GM19463 (cell line): ENCODE results near the gene ZNF711.
A peak's percentile ranks its signal among the peaks of the same experiment; 100 is the strongest.
"Not testable (repeated sequence)": the region's sequence is repeated elsewhere in the genome, so short reads cannot be mapped to it uniquely, and the experiment has no call there.

Experiments
- ATAC-seq: cut with Tn5 transposase; IDR thresholded peaks from one replicate; pipeline ENCODE4 v1.9.1; 2021; ENCODE audit warnings: mild to moderate bottlenecking, moderate library complexity; ENCODE audit not compliant: unreplicated experiment

The ZNF711 gene

GRCh38 chrX:85243761-85244449 lies at the start of gene ZNF711, which contains the start of gene SATL1:
TSS of gene ZNF711 (plus strand) at chrX:85243991. CDS start at chrX:85247573, 3,582 bp downstream.
TSS of gene SATL1 (minus strand) at chrX:85243779. CDS start at chrX:85108968, 134,811 bp downstream.
- ATAC-seq = peak; percentile 49

DNA sequence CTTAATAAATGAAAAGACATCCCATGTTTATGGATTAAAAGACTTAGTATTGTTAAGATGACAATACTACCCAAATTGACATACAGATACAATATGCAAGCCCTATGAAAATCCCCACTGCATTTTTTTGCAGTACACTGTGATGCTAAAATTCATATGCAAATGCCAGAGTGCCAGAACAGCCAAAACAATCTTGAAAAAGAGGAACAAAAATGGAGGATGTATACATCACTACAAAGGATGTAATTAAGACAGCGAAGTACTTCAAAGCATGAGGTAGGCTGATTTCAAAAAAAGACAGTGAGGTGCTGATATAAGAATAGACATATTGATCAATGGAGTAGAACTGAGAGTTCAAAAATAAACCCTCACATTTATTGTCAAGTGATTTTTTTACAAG lies 47.5 kb upstream of the ZNF711 start:
- ATAC-seq = no peak

GRCh38 chrX:85203461-85203970 lies 40.3 kb upstream of the ZNF711 start:
- ATAC-seq = no peak

DNA sequence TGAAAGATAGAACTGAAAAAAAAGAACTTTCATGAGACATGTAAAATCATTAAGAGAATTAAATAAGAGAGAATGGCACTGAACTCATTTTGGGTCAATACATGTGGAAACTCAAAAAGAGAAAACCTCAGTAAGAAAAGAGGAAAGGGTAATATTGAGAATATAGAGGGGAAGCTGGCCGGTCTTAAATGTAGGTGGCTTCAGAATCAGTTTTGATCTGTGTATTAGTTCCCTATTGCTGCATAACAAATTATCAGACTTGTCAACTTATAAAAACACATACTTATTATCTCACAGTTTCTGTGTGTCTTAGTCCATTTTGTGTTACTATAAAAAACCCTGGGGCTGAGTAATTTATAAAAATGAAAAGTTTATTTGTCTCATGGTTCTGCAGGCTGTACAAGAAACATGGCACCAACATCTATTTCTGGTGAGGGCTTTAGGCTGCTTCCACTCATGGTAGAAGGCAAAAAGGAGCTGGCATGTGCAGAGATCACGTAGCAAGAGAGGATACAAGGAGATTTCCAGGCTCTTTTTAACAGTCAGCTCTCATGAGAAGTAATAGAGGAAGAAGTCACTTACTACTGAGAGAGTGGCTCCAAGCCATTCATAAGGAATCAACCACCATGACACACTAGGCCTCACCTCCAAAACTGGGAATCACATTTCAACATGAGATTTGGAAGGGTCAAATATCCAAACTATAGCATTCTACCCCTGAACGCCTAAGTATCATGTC lies 29.8 kb upstream of the ZNF711 start:
- no peak for ATAC-seq

- ATAC-seq = no peak
Measured at GRCh38 chrX:85215946-85216345, 27.8 kb upstream of the ZNF711 start.

GRCh38 chrX:85221361-85221760 lies 22.4 kb upstream of the ZNF711 start:
- ATAC-seq = no peak

GRCh38 chrX:85223359-85223758 lies 20.4 kb upstream of the ZNF711 start:
- no peak for ATAC-seq

DNA sequence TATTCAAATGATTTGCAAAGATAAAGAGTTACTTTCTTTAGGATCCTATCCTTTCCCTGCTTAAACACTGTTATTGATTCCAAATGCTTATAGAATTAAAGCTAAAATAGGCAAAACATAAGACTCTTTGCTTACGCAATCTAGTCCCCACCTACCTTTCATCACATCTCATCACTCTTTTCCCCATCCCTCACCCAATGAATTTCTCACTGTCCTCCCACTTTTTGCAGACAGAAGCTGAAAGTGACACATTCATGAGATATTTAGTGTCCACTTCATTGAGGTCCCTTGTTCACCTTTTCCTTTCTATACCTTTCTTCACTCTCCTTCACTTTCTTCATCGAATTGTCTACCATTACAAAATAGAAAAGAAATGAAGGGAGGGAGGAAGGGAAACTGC lies 636 bp upstream of the ZNF711 start:
- no peak for ATAC-seq

DNA sequence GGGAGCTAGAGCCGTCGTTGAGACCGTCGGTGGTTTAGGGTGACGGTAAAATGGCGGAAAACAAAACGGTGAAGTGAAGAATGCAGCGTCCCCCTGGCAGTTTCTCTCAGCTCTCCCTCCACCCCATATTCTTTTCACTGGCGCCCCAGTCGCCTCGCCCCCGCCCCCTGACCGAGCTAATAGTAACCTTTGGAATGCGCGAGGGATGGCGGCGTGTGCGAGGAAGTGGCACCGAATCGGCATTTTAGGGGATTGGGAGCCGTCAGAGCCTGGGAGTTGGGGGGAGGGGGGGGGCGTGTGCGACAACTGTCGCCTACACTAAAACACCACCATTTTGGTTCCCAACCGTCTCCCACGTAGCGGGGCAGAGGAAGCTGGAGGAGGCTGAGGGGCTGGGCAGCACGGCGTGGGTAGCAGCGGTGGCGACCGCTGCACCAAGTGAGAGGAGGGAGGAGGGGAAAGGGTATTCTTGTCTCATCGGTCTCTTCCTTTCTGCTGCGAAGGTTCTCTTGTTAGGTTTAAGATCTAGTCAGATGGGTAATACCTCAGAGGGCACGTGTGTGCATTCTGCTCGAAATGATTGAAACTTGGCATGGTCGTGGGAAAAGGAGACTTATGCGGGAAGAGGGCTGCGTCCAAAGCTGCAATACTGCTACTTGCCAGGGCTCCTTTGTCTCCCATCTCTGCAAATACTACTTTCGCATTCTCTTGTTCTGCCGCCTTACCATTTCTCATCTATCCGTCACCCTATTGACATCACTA lies 840 bp downstream of the ZNF711 start:
- ATAC-seq = peak; percentile 35

DNA sequence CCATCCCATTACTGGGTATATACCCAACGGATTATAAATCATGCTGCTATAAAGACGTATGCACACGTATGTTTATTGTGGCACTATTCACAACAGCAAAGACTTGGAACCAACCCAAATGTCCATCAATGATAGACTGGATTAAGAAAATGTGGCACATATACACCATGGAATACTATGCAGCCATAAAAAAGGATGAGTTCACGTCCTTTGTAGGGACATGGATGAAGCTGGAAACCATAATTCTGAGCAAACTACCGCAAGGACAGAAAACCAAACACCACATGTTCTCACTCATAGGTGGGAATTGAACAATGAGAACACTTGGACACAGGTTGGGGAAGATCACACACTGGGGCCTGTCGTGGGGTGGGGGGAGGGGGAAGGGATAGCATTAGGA lies 41.5 kb downstream of the ZNF711 start:
- ATAC-seq = not testable (repeated sequence)

GRCh38 chrX:85288992-85289723 lies 45.4 kb downstream of the ZNF711 start:
- ATAC-seq = no peak

GRCh38 chrX:85303544-85303943 lies 59.8 kb downstream of the ZNF711 start:
- no peak for ATAC-seq

- no peak for ATAC-seq
Measured at GRCh38 chrX:85309717-85310116, 65.9 kb downstream of the ZNF711 start.

- ATAC-seq = not testable (repeated sequence)
Measured at GRCh38 chrX:85311348-85311747, 67.6 kb downstream of the ZNF711 start.
